Measurements from ENCODE around the gene MINDY4.

DNA sequence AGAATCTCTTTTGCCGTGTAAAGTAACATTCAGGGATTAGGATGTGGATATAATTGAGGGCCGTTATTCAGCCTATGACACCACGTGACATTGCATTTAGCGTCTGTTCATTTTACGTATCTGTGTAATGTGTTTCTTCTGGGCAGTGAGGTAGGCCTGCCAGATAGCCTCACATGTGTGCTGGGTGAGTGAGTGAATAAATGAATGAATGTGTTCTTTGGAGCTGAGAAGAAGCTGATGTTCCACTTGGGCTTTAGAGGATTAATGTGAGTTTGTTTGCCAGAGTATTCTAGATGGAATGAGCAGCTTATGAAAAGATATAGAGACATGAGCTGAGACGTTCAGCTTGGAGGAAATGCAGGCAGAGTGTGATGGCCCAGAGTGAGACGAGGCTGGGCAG lies 55.0 kb downstream of the MINDY4 start:
- TF ChIP-seq POLR2AphosphoS5 (IDR thresholded peaks at IDR 0.05; ENCODE audit: low read depth, low read length) (no peak), POLR2A (IDR thresholded peaks at IDR 0.05; ENCODE audit: low read depth, low read length) (no peak), TAF1 (IDR thresholded peaks at IDR 0.05; ENCODE audit: low read depth, low read length) (no peak), SPI1 (IDR thresholded peaks at IDR 0.05; ENCODE audit: low read depth, low read length) (no peak), POU2F2 (IDR thresholded peaks at IDR 0.05; ENCODE audit: low read depth, low read length) (no peak), PAX5 (IDR thresholded peaks at IDR 0.05; ENCODE audit: insufficient read depth, low read length, severe bottlenecking) (no peak)

Data from GM12891 (cell line).